ENCODE measurements around the gene ADGRG1.
A peak's percentile ranks its signal among the peaks of the same experiment; 100 is the strongest.
"Not testable (repeated sequence)": the region's sequence is repeated elsewhere in the genome, so short reads cannot be mapped to it uniquely, and the experiment has no call there.

The ADGRG1 gene

GRCh38 chr16:57596234-57596633, 32.2 kb upstream of the ADGRG1 start:
- H3K18ac ChIP-seq (ENCODE audit: low read length); H2BK5ac ChIP-seq (ENCODE audit: low read depth, low read length, poor library complexity); H2AK5ac ChIP-seq (ENCODE audit: low read length); H3K9me3 ChIP-seq (ENCODE audit: insufficient read depth, low read depth, low read length); H2BK120ac ChIP-seq (ENCODE audit: insufficient read depth, low read length, poor library complexity); H4K91ac ChIP-seq (ENCODE audit: low read depth, low read length); DNase-seq; H4K12ac ChIP-seq (ENCODE audit: low read depth, low read length); H3K79me1 ChIP-seq (ENCODE audit: low read length); H3K14ac ChIP-seq (ENCODE audit: low read length); H2AFZ ChIP-seq (ENCODE audit: insufficient read depth, low read length, poor library complexity); H3K9ac ChIP-seq (ENCODE audit: low read length); H3K4me3 ChIP-seq (ENCODE audit: low read depth, low read length); H3K27me3 ChIP-seq (ENCODE audit: insufficient read depth, low read length); H3K27ac ChIP-seq (ENCODE audit: low read depth, low read length); H4K8ac ChIP-seq (ENCODE audit: low read depth, low read length); H3K23ac ChIP-seq (ENCODE audit: low read length); H2BK12ac ChIP-seq (ENCODE audit: low read length); H3K4me2 ChIP-seq (ENCODE audit: low read length); H3K36me3 ChIP-seq (ENCODE audit: control insufficient read depth in 1 of 2, insufficient read depth in 2 of 2, low read length in 2 of 2); H3K79me2 ChIP-seq (ENCODE audit: control insufficient read depth, insufficient read depth, low read length, poor library complexity); H3K4me1 ChIP-seq (ENCODE audit: control insufficient read depth in 1 of 2, insufficient read depth in 2 of 2, low read length in 2 of 2); H3K4ac ChIP-seq (ENCODE audit: low read depth, low read length): not testable (repeated sequence)
- WGBS (ENCODE audit: extremely low coverage, insufficient coverage, insufficient read length), result no CpG with 5 or more reads among the region's 4 CpGs

- H3K79me2 ChIP-seq (ENCODE audit: control insufficient read depth, insufficient read depth, low read length, poor library complexity), result no peaks in the 10 kb centered on the region
- no peak overlapping the region for H2BK120ac ChIP-seq (ENCODE audit: insufficient read depth, low read length, poor library complexity)
- no peak overlapping the region for H2AK5ac ChIP-seq (ENCODE audit: low read length)
- H2BK5ac ChIP-seq (ENCODE audit: low read depth, low read length, poor library complexity), result no peak overlapping the region
- no peak overlapping the region for H4K91ac ChIP-seq (ENCODE audit: low read depth, low read length)
- H4K12ac ChIP-seq (ENCODE audit: low read depth, low read length), result no peak overlapping the region
- H3K36me3 ChIP-seq (ENCODE audit: control insufficient read depth in 1 of 2, insufficient read depth in 2 of 2, low read length in 2 of 2), result no peaks in the 10 kb centered on the region
- H4K8ac ChIP-seq (ENCODE audit: low read depth, low read length), result no peak overlapping the region
- no peak for DNase-seq
- H3K14ac ChIP-seq (ENCODE audit: low read length), result no peak overlapping the region
- H3K4me2 ChIP-seq (ENCODE audit: low read length), result no peak overlapping the region
- no peak overlapping the region for H3K9ac ChIP-seq (ENCODE audit: low read length)
- H3K27ac ChIP-seq (ENCODE audit: low read depth, low read length), result no peak overlapping the region
- no peak overlapping the region for H3K4ac ChIP-seq (ENCODE audit: low read depth, low read length)
- peaks cover 3% of the 10 kb centered on the region for H3K79me1 ChIP-seq (ENCODE audit: low read length)
- H2BK12ac ChIP-seq (ENCODE audit: low read length), result no peak overlapping the region
- H3K9me3 ChIP-seq (ENCODE audit: insufficient read depth, low read depth, low read length), result peaks cover 2% of the 10 kb centered on the region
- peaks cover 0 to 5% of the 10 kb centered on the region in 2 experiments for H3K4me1 ChIP-seq (ENCODE audit: control insufficient read depth in 1 of 2, insufficient read depth in 2 of 2, low read length in 2 of 2)
- H3K27me3 ChIP-seq (ENCODE audit: insufficient read depth, low read length), result no peaks in the 10 kb centered on the region
- no peak overlapping the region for H2AFZ ChIP-seq (ENCODE audit: insufficient read depth, low read length, poor library complexity)
- H3K23ac ChIP-seq (ENCODE audit: low read length), result no peak overlapping the region
- H3K4me3 ChIP-seq (ENCODE audit: low read depth, low read length), result no peak overlapping the region
- H3K18ac ChIP-seq (ENCODE audit: low read length), result no peak overlapping the region
Measured at GRCh38 chr16:57598437-57598836, 30.0 kb upstream of the ADGRG1 start.

- no peak overlapping the region for H4K12ac ChIP-seq (ENCODE audit: low read depth, low read length)
- H3K4me3 ChIP-seq (ENCODE audit: low read depth, low read length), result no peak overlapping the region
- peaks cover 2% of the 10 kb centered on the region for H3K9me3 ChIP-seq (ENCODE audit: insufficient read depth, low read depth, low read length)
- no peak overlapping the region for H3K14ac ChIP-seq (ENCODE audit: low read length)
- H3K9ac ChIP-seq (ENCODE audit: low read length), result no peak overlapping the region
- no peak overlapping the region for H2BK120ac ChIP-seq (ENCODE audit: insufficient read depth, low read length, poor library complexity)
- no peak overlapping the region for H4K91ac ChIP-seq (ENCODE audit: low read depth, low read length)
- no peak overlapping the region for H3K27ac ChIP-seq (ENCODE audit: low read depth, low read length)
- no CpG with 5 or more reads among the region's 12 CpGs for whole genome bisulfite sequencing (ENCODE audit: extremely low coverage, insufficient coverage, insufficient read length)
- peak overlapping the region; percentile 1 for H2AK5ac ChIP-seq (ENCODE audit: low read length)
- no peaks in the 10 kb centered on the region for H3K79me2 ChIP-seq (ENCODE audit: control insufficient read depth, insufficient read depth, low read length, poor library complexity)
- H2BK5ac ChIP-seq (ENCODE audit: low read depth, low read length, poor library complexity), result no peak overlapping the region
- peaks cover 3% of the 10 kb centered on the region for H3K79me1 ChIP-seq (ENCODE audit: low read length)
- no peak overlapping the region for H2AFZ ChIP-seq (ENCODE audit: insufficient read depth, low read length, poor library complexity)
- no peaks in the 10 kb centered on the region for H3K36me3 ChIP-seq (ENCODE audit: control insufficient read depth in 1 of 2, insufficient read depth in 2 of 2, low read length in 2 of 2)
- no peak overlapping the region for H2BK12ac ChIP-seq (ENCODE audit: low read length)
- no peak overlapping the region for H4K8ac ChIP-seq (ENCODE audit: low read depth, low read length)
- no peak overlapping the region for H3K4me2 ChIP-seq (ENCODE audit: low read length)
- H3K4me1 ChIP-seq (ENCODE audit: control insufficient read depth in 1 of 2, insufficient read depth in 2 of 2, low read length in 2 of 2), result peaks cover 0 to 5% of the 10 kb centered on the region in 2 experiments
- H3K18ac ChIP-seq (ENCODE audit: low read length), result no peak overlapping the region
- peak; percentile 59 to 76 for DNase-seq
- no peak overlapping the region for H3K4ac ChIP-seq (ENCODE audit: low read depth, low read length)
- H3K27me3 ChIP-seq (ENCODE audit: insufficient read depth, low read length), result no peaks in the 10 kb centered on the region
- no peak overlapping the region for H3K23ac ChIP-seq (ENCODE audit: low read length)
Measured at GRCh38 chr16:57600048-57600835, 28.2 kb upstream of the ADGRG1 start.

- no peaks in the 10 kb centered on the region for H3K36me3 ChIP-seq (ENCODE audit: control insufficient read depth in 1 of 2, insufficient read depth in 2 of 2, low read length in 2 of 2)
- H3K14ac ChIP-seq (ENCODE audit: low read length), result no peak overlapping the region
- DNase-seq, result no peak
- H3K27ac ChIP-seq (ENCODE audit: low read depth, low read length), result no peak overlapping the region
- WGBS (ENCODE audit: extremely low coverage, insufficient coverage, insufficient read length), result no CpG with 5 or more reads among the region's 2 CpGs
- peak overlapping the region; percentile 76 for H2AK5ac ChIP-seq (ENCODE audit: low read length)
- peaks cover 0 to 5% of the 10 kb centered on the region in 2 experiments for H3K4me1 ChIP-seq (ENCODE audit: control insufficient read depth in 1 of 2, insufficient read depth in 2 of 2, low read length in 2 of 2)
- H4K12ac ChIP-seq (ENCODE audit: low read depth, low read length), result no peak overlapping the region
- H2BK5ac ChIP-seq (ENCODE audit: low read depth, low read length, poor library complexity), result no peak overlapping the region
- no peak overlapping the region for H3K18ac ChIP-seq (ENCODE audit: low read length)
- no peak overlapping the region for H4K91ac ChIP-seq (ENCODE audit: low read depth, low read length)
- H2AFZ ChIP-seq (ENCODE audit: insufficient read depth, low read length, poor library complexity), result no peak overlapping the region
- no peak overlapping the region for H3K4me2 ChIP-seq (ENCODE audit: low read length)
- H3K79me2 ChIP-seq (ENCODE audit: control insufficient read depth, insufficient read depth, low read length, poor library complexity), result no peaks in the 10 kb centered on the region
- no peak overlapping the region for H3K4ac ChIP-seq (ENCODE audit: low read depth, low read length)
- H3K23ac ChIP-seq (ENCODE audit: low read length), result no peak overlapping the region
- H3K79me1 ChIP-seq (ENCODE audit: low read length), result peaks cover 3% of the 10 kb centered on the region
- no peak overlapping the region for H3K4me3 ChIP-seq (ENCODE audit: low read depth, low read length)
- H4K8ac ChIP-seq (ENCODE audit: low read depth, low read length), result no peak overlapping the region
- no peaks in the 10 kb centered on the region for H3K27me3 ChIP-seq (ENCODE audit: insufficient read depth, low read length)
- no peaks in the 10 kb centered on the region for H3K9me3 ChIP-seq (ENCODE audit: insufficient read depth, low read depth, low read length)
- no peak overlapping the region for H3K9ac ChIP-seq (ENCODE audit: low read length)
- peak overlapping the region; percentile 24 for H2BK12ac ChIP-seq (ENCODE audit: low read length)
- H2BK120ac ChIP-seq (ENCODE audit: insufficient read depth, low read length, poor library complexity), result no peak overlapping the region
Measured at GRCh38 chr16:57600952-57601580, 27.4 kb upstream of the ADGRG1 start.
